ENCODE data around the gene MANBA. TPM values are rescaled to one million over a fixed set of nuclear protein-coding genes. Genes with fewer than 3 reads are reported as not detected.

The MANBA gene
- total and polyA plus RNA-seq, 2 of the 13 experiments (the other 11 are each of a cell fraction or from before 2014, with no cell fraction given): 11.7 to 33.3 TPM

GRCh38 chr4:102726068-102726467 lies 34.7 kb downstream of the MANBA start (continued):
- TF ChIP-seq ZGPAT (CRISPR knock-in tag; IDR thresholded peaks at IDR 0.05) (no peak), NR2F6 (IDR thresholded peaks at IDR 0.05) (peak; percentile 42; the same call in 1 of the 2 replicates), NR2F6 (CRISPR knock-in tag; IDR thresholded peaks at IDR 0.05) (peak; percentile 71; the same call in 1 of the 2 replicates), SIN3A (IDR thresholded peaks at IDR 0.05; ENCODE audit: borderline replicate concordance, low read depth, low read length) (no peak), MYC (CRISPR knock-in tag; IDR thresholded peaks at IDR 0.05; ENCODE audit: borderline replicate concordance) (no peak), IRF9 (CRISPR knock-in tag; IDR thresholded peaks at IDR 0.05; ENCODE audit: borderline replicate concordance) (no peak)
- TF ChIP-seq, protein P1, sequence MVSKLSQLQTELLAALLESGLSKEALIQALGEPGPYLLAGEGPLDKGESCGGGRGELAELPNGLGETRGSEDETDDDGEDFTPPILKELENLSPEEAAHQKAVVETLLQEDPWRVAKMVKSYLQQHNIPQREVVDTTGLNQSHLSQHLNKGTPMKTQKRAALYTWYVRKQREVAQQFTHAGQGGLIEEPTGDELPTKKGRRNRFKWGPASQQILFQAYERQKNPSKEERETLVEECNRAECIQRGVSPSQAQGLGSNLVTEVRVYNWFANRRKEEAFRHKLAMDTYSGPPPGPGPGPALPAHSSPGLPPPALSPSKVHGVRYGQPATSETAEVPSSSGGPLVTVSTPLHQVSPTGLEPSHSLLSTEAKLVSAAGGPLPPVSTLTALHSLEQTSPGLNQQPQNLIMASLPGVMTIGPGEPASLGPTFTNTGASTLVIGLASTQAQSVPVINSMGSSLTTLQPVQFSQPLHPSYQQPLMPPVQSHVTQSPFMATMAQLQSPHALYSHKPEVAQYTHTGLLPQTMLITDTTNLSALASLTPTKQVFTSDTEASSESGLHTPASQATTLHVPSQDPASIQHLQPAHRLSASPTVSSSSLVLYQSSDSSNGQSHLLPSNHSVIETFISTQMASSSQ (IDR thresholded peaks at IDR 0.05; ENCODE audit: low read depth): no peak
- TF ChIP-seq, protein P1 (CRISPR knock-in tag; IDR thresholded peaks at IDR 0.05; ENCODE audit: borderline replicate concordance): no peak
- TF ChIP-seq, protein P2, sequence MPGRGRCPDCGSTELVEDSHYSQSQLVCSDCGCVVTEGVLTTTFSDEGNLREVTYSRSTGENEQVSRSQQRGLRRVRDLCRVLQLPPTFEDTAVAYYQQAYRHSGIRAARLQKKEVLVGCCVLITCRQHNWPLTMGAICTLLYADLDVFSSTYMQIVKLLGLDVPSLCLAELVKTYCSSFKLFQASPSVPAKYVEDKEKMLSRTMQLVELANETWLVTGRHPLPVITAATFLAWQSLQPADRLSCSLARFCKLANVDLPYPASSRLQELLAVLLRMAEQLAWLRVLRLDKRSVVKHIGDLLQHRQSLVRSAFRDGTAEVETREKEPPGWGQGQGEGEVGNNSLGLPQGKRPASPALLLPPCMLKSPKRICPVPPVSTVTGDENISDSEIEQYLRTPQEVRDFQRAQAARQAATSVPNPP (CRISPR knock-in tag; IDR thresholded peaks at IDR 0.05): no peak
